ENCODE results near the gene CASP14. TPM values are rescaled to one million over a fixed set of nuclear protein-coding genes. Genes with fewer than 3 reads are reported as not detected.

CASP14 gene
- polyA plus RNA-seq, 1 donor from 2014 or later, result not detected

Other genes with a start within 250 kb of the CASP14 start
- not detected in 2 replicates for gene OR7A5, start 214.3 kb upstream of the CASP14 start, polyA plus RNA-seq
- not detected in 2 replicates for gene OR7C1, start 214.3 kb upstream of the CASP14 start, polyA plus RNA-seq
- gene OR7A10, start 200.6 kb upstream of the CASP14 start, polyA plus RNA-seq, result not detected in 2 replicates
- not detected in 2 replicates for gene OR7A17, start 163.3 kb upstream of the CASP14 start, polyA plus RNA-seq
- not detected in 2 replicates for gene OR7C2, start 108.0 kb upstream of the CASP14 start, polyA plus RNA-seq
- 46.6 and 51.7 TPM in 2 replicates for gene SLC1A6, start 69.6 kb upstream of the CASP14 start, polyA plus RNA-seq
- gene OR1I1, start 32.7 kb downstream of the CASP14 start, polyA plus RNA-seq, result not detected in 2 replicates
- 0.70 TPM in 1 of 2 replicates, not detected in the other for gene SYDE1, start 57.9 kb downstream of the CASP14 start, polyA plus RNA-seq
- 0.21 and 0.34 TPM in 2 replicates for gene NOTCH3, start 151.5 kb downstream of the CASP14 start, polyA plus RNA-seq
- gene EPHX3, start 183.0 kb downstream of the CASP14 start, polyA plus RNA-seq, result not detected in 2 replicates